Kidney (tissue), 14 donors: ENCODE data around the gene NELFB. TPM values are rescaled to one million over a fixed set of nuclear protein-coding genes. Genes with fewer than 3 reads are reported as not detected.

Experiments
- DNase-seq, 5 donors: peaks; one replicate each; pipeline ENCODE4 v3.0.0-alpha.2; 2013 to 2020
- FAIRE-seq: peaks from 2 replicates; lab custom pipeline; 2012; peaks lifted over from hg19 to GRCh38; lab: Jason Lieb, UNC
- H3K27ac ChIP-seq, 2 donors: one replicate each; pipeline ENCODE4 v1.7.0; 2013; ENCODE audit warnings: low read depth in 2 of 2, low read length in 2 of 2, inconsistent platforms in 1 of 2
- H3K27me3 ChIP-seq: one replicate; pipeline ENCODE4 v1.7.1; 2013; ENCODE audit warnings: low read length, inconsistent platforms; ENCODE audit not compliant: control insufficient read depth, insufficient read depth
- H3K36me3 ChIP-seq, 3 donors: one replicate each; pipeline versions ENCODE4 v1.7.0 to v1.7.1; 2013; ENCODE audit warnings: low read length in 3 of 3, control low read depth in 1 of 3, inconsistent platforms in 1 of 3; ENCODE audit not compliant: insufficient read depth in 3 of 3, control insufficient read depth in 2 of 3
- H3K4me1 ChIP-seq, 3 donors: one replicate each; pipeline versions ENCODE4 v1.7.0 to v1.7.1; 2013; ENCODE audit warnings: low read length in 3 of 3, inconsistent platforms in 1 of 3, low read depth in 1 of 3; ENCODE audit not compliant: control insufficient read depth in 2 of 3, insufficient read depth in 2 of 3
- H3K4me3 ChIP-seq, 3 donors: one replicate each; pipeline versions ENCODE4 v1.7.0 to v1.8.1; 2013; ENCODE audit warnings: low read length in 3 of 3, control low read depth in 1 of 3, inconsistent platforms in 1 of 3
- H3K9ac ChIP-seq, 3 donors: one replicate each; pipeline versions ENCODE4 v1.7.0 to v1.7.1; 2013; ENCODE audit warnings: low read length in 3 of 3, control low read depth in 1 of 3, inconsistent platforms in 1 of 3
- H3K9me3 ChIP-seq, 3 donors: one replicate each; pipeline versions ENCODE4 v1.7.0 to v1.7.1; 2013; ENCODE audit warnings: low read length in 3 of 3, control low read depth in 1 of 3, inconsistent platforms in 1 of 3; ENCODE audit not compliant: control insufficient read depth in 2 of 3, insufficient read depth in 1 of 3
- CTCF ChIP-seq: IDR thresholded peaks from 3 replicates; pipeline ENCODE4 v1.5.1; 2012; ENCODE audit warnings: mild to moderate bottlenecking, moderate library complexity, borderline replicate concordance; ENCODE audit not compliant: insufficient read depth; ENCODE audit errors: extremely low read depth
- intact Hi-C: fragments of 100-400 bp; cut with DNase I; formaldehyde crosslinking; loops from one replicate; pipeline ENCODE4 v1.11.1; 2022
- polyA plus RNA-seq: library from polyadenylated mRNA; stranded (reverse); fragments of 350-450 nt; fragmentation: Illumina TruSeq; extraction: RNeasy Lipid Tissue Mini Kit (QIAGEN cat#74804); gene quantifications from one replicate; pipeline ENCODE4 v1.2.3, GENCODE V29; 2014; ENCODE audit warnings: low read depth, low replicate concordance; ENCODE audit not compliant: insufficient read depth
- total RNA-seq: library from RNA; stranded (reverse); fragmentation: NEBNext Ultra II Directional; extraction: Animal tissue kit (Norgen Biotek cat#: 25700); gene quantifications from one replicate; pipeline ENCODE4 v1.2.1, GENCODE V29; 2021
- donor health status: control.
- donor health status: control.
- donor health status: control.
- donor health status: control.
- donor health status: control.
- donor health status: DM: yes; HTN: yes; CAD: no.
- donor health status: Normal renal cell carcinoma (clear cell type).

The NELFB gene
- total and polyA plus RNA-seq, 2 donors from 2014 or later, result 43.8 to 57.3 TPM

GRCh38 chr9:137240318-137240840, 14.7 kb upstream of the NELFB start:
- intact Hi-C loops, result no loop called here
- H3K36me3 ChIP-seq, result peaks cover 2 to 13% (median 6%) of the 10 kb centered on the region in 3 donors
- DNase-seq, result peak; percentile 73 to 96 (median 86)

GRCh38 chr9:137240841-137241489, 14.2 kb upstream of the NELFB start, which contains the start of gene TUBB4B:
Gene TUBB4B, plus strand, starts transcription at chr9:137241287. Its CDS starts 74 bp downstream, at chr9:137241361.
- Histone ChIP-seq H3K4me3 (peak within 1 kb of the TSS; percentile 48 to 76 (median 70)), H3K36me3 (peaks cover 2 to 13% (median 6%) of the 10 kb centered on the region in 3 donors), H3K27ac (peak within 1 kb of the TSS; percentile 91 to 98), H3K4me1 (peaks cover 0 to 23% (median 11%) of the 10 kb centered on the region in 3 donors), H3K9me3 (no peaks in the 10 kb centered on the region), H3K27me3 (no peaks in the 10 kb centered on the region), H3K9ac (peak within 1 kb of the TSS; percentile 22 to 77 (median 73))
- intact Hi-C loops, result no loop called here
- no peak for TF ChIP-seq CTCF
- peak; percentile 99 to 100 (median 100) for DNase-seq
- FAIRE-seq, result peak; percentile 99

More at GRCh38 chr9:137240318-137240840, 14.7 kb upstream of the NELFB start:
- no peaks in the 10 kb centered on the region for H3K9me3 ChIP-seq
- H3K4me3 ChIP-seq, result peak overlapping the region; percentile 24 to 64 (median 41)
- peak overlapping the region in 1 of 3 donors; percentile 73 for H3K9ac ChIP-seq
- peaks cover 0 to 23% (median 11%) of the 10 kb centered on the region in 3 donors for H3K4me1 ChIP-seq
- no peak for FAIRE-seq
- TF ChIP-seq CTCF, result no peak
- peak overlapping the region; percentile 91 to 98 for H3K27ac ChIP-seq
- H3K27me3 ChIP-seq, result no peaks in the 10 kb centered on the region

DNA sequence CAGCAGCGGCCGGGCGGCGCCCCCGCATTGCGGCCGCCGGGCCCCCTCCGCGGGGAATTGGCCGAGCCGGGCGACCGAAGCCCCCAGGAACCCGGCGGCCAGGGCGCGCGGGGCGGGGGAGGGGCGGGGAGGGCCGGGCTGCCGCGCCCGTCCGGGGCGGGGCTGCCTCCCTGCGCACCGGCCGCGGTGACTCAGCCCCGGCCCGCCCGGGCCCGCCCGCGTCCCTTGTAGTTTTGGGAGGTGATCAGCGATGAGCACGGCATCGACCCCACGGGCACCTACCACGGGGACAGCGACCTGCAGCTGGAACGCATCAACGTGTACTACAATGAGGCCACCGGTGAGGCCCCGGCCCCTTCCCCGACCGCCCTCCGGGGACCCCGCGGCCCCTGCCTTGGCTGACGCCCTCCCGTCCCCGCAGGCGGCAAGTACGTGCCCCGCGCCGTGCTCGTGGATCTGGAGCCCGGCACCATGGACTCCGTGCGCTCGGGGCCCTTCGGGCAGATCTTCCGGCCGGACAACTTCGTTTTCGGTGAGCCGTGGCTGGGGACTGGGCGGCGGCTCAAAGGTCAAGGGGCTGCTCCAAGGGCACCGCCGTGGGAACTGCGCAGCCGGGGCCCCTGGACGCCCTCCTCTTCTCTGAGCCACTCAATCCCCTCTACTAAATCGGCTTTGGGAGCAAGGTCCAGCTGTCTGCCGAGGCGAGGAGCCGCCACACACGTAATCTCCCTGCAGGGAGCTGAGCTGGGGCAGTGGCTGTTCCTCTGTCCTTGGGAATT, 13.4 kb upstream of the NELFB start:
- H3K4me3 ChIP-seq, result peak overlapping the region; percentile 48 to 76 (median 70)
- no peak for FAIRE-seq
- peaks cover 2 to 13% (median 6%) of the 10 kb centered on the region in 3 donors for H3K36me3 ChIP-seq
- peak overlapping the region; percentile 83 to 90 for H3K27ac ChIP-seq
- peaks cover 0 to 19% (median 11%) of the 10 kb centered on the region in 3 donors for H3K4me1 ChIP-seq
- H3K9me3 ChIP-seq, result no peaks in the 10 kb centered on the region
- no peaks in the 10 kb centered on the region for H3K27me3 ChIP-seq
- intact Hi-C loops, result no loop called here
- DNase-seq, result peak in 1 of 5 donors; percentile 90
- TF ChIP-seq CTCF, result no peak
- H3K9ac ChIP-seq, result peak overlapping the region; percentile 22 to 77 (median 71)
